ENCODE results near the gene COLEC11. TPM values are rescaled to one million over a fixed set of nuclear protein-coding genes. Genes with fewer than 3 reads are reported as not detected.

Gene COLEC11
- total and polyA plus RNA-seq, 2 of the 13 experiments (the other 11 are each of a cell fraction or from before 2014, with no cell fraction given): 1.5 to 3.0 TPM

DNA sequence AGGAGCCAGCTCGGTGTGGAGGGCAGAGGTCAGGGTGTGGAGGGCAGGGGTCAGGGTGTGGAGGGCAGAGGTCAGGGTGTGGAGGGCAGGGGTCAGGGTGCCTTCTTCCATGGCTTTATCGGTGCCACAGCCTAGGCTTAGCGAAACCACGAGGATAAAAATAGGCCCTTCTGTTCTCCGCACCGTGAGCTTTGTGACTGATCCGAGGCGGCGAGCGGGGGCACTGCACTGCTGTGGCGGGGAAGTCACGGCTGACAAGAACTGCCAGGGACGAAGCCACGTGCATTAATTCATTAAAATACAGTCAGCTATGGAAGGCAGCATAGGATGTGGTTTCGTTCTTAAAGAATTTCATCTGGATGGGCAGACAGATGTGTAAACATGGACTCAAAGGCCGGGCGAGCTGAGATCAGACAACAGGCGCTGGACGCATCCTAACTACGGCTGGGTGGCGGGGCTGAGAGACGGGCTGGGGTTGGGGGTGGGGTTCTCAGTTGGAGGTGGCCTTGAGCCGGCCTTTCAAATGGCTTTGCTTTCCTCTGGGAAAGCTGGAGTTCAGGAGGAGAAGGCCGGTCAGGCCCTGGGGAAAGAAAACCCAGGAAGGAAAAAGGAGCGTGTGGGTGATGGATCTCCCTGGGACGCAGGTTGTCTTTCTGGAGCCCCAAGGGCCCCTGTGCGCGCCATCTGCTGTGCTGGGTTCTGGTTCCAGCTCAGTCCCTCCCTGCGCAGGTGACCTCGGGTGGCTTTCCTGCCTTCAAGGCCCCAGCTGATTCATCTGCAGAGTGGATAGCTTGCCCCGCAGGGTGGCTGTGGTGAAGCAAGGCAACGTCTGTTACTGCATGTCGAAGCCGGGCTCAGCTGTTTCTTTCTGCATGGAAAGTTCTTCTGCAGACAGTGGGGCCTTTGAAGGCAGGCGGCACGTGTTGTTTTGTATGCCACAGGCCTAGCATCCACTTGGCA, 62.1 kb downstream of the COLEC11 start (continued):
- TF ChIP-seq, protein P1, sequence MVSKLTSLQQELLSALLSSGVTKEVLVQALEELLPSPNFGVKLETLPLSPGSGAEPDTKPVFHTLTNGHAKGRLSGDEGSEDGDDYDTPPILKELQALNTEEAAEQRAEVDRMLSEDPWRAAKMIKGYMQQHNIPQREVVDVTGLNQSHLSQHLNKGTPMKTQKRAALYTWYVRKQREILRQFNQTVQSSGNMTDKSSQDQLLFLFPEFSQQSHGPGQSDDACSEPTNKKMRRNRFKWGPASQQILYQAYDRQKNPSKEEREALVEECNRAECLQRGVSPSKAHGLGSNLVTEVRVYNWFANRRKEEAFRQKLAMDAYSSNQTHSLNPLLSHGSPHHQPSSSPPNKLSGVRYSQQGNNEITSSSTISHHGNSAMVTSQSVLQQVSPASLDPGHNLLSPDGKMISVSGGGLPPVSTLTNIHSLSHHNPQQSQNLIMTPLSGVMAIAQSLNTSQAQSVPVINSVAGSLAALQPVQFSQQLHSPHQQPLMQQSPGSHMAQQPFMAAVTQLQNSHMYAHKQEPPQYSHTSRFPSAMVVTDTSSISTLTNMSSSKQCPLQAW (CRISPR knock-in tag; IDR thresholded peaks at IDR 0.05): peak; percentile 71; the same call in 1 of the 2 replicates
- TF ChIP-seq ZNF264 (CRISPR knock-in tag; IDR thresholded peaks at IDR 0.05) (no peak), ZNF317 (CRISPR knock-in tag; IDR thresholded peaks at IDR 0.05) (no peak), KDM1A (CRISPR knock-in tag; IDR thresholded peaks at IDR 0.05) (peak; percentile 50; the same call in 1 of the 2 replicates), ZNF30 (CRISPR knock-in tag; IDR thresholded peaks at IDR 0.05) (no peak), NFE2L1 (CRISPR knock-in tag; IDR thresholded peaks at IDR 0.05; ENCODE audit: borderline replicate concordance) (no peak), HNF4G (IDR thresholded peaks at IDR 0.05; ENCODE audit: borderline replicate concordance, low read depth, low read length) (peak; percentile 47; the same call in 1 of the 2 replicates), HNF4G (CRISPR knock-in tag; IDR thresholded peaks at IDR 0.05; ENCODE audit: borderline replicate concordance, low read depth) (no peak), TEAD3 (CRISPR knock-in tag; optimal IDR thresholded peaks at IDR 0.05; ENCODE audit: borderline replicate concordance) (no peak), ZBTB7B (CRISPR knock-in tag; IDR thresholded peaks at IDR 0.05) (no peak), TOE1 (CRISPR knock-in tag; IDR thresholded peaks at IDR 0.05) (no peak), SNRNP70 (IDR thresholded peaks at IDR 0.05; ENCODE audit: low read depth, low read length) (no peak)
- TF ChIP-seq, protein P2, sequence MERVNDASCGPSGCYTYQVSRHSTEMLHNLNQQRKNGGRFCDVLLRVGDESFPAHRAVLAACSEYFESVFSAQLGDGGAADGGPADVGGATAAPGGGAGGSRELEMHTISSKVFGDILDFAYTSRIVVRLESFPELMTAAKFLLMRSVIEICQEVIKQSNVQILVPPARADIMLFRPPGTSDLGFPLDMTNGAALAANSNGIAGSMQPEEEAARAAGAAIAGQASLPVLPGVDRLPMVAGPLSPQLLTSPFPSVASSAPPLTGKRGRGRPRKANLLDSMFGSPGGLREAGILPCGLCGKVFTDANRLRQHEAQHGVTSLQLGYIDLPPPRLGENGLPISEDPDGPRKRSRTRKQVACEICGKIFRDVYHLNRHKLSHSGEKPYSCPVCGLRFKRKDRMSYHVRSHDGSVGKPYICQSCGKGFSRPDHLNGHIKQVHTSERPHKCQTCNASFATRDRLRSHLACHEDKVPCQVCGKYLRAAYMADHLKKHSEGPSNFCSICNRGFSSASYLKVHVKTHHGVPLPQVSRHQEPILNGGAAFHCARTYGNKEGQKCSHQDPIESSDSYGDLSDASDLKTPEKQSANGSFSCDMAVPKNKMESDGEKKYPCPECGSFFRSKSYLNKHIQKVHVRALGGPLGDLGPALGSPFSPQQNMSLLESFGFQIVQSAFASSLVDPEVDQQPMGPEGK (CRISPR knock-in tag; IDR thresholded peaks at IDR 0.05): peak; percentile 9; the same call in 1 of the 2 replicates
- TF ChIP-seq, protein P3, sequence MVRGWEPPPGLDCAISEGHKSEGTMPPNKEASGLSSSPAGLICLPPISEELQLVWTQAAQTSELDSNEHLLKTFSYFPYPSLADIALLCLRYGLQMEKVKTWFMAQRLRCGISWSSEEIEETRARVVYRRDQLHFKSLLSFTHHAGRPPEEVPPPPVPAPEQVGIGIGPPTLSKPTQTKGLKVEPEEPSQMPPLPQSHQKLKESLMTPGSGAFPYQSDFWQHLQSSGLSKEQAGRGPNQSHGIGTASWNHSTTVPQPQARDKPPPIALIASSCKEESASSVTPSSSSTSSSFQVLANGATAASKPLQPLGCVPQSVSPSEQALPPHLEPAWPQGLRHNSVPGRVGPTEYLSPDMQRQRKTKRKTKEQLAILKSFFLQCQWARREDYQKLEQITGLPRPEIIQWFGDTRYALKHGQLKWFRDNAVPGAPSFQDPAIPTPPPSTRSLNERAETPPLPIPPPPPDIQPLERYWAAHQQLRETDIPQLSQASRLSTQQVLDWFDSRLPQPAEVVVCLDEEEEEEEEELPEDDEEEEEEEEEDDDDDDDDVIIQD (CRISPR knock-in tag; IDR thresholded peaks at IDR 0.05; ENCODE audit: low read depth): no peak
- TF ChIP-seq, protein P4, sequence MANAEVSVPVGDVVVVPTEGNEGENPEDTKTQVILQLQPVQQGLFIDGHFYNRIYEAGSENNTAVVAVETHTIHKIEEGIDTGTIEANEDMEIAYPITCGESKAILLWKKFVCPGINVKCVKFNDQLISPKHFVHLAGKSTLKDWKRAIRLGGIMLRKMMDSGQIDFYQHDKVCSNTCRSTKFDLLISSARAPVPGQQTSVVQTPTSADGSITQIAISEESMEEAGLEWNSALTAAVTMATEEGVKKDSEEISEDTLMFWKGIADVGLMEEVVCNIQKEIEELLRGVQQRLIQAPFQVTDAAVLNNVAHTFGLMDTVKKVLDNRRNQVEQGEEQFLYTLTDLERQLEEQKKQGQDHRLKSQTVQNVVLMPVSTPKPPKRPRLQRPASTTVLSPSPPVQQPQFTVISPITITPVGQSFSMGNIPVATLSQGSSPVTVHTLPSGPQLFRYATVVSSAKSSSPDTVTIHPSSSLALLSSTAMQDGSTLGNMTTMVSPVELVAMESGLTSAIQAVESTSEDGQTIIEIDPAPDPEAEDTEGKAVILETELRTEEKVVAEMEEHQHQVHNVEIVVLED (CRISPR knock-in tag; IDR thresholded peaks at IDR 0.05; ENCODE audit: borderline replicate concordance): no peak
- TF ChIP-seq, protein P5, sequence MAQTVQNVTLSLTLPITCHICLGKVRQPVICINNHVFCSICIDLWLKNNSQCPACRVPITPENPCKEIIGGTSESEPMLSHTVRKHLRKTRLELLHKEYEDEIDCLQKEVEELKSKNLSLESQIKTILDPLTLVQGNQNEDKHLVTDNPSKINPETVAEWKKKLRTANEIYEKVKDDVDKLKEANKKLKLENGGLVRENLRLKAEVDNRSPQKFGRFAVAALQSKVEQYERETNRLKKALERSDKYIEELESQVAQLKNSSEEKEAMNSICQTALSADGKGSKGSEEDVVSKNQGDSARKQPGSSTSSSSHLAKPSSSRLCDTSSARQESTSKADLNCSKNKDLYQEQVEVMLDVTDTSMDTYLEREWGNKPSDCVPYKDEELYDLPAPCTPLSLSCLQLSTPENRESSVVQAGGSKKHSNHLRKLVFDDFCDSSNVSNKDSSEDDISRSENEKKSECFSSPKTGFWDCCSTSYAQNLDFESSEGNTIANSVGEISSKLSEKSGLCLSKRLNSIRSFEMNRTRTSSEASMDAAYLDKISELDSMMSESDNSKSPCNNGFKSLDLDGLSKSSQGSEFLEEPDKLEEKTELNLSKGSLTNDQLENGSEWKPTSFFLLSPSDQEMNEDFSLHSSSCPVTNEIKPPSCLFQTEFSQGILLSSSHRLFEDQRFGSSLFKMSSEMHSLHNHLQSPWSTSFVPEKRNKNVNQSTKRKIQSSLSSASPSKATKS (CRISPR knock-in tag; IDR thresholded peaks at IDR 0.05): no peak
